AG04449 (cell line): ENCODE data around the gene MRTO4.

Experiments
- CTCF ChIA-PET: fragments of 350-600 bp; formaldehyde crosslinking; extraction: SDS; loops from one replicate; lab custom pipeline; 2021; ENCODE audit warnings: antibody characterized with exemption; lab: Yijun Ruan, JAX
- POLR2A ChIA-PET: fragments of 400-600, 350-600 bp; formaldehyde crosslinking; extraction: SDS; loops from one replicate; lab custom pipeline; 2020; ENCODE audit warnings: antibody characterized with exemption, inconsistent platforms; lab: Yijun Ruan, JAX
- DNase-seq: peaks from one replicate; pipeline ENCODE4 v3.0.0-alpha.2; 2010; ENCODE audit warnings: low read depth, low spot score
- H3K4me3 ChIP-seq: 2 replicates; pipeline ENCODE4 v1.5.1; 2011; ENCODE audit warnings: low read depth, mild to moderate bottlenecking, control low read depth, low read length
- TF ChIP-seq, protein P1 (sequence below): IDR thresholded peaks from one replicate; pipeline ENCODE4 v1.5.1; 2011; ENCODE audit warnings: mild to moderate bottlenecking, moderate library complexity, low read length, control low read depth, inconsistent platforms; ENCODE audit not compliant: insufficient read depth; ENCODE audit errors: missing control alignments

Gene MRTO4

DNA sequence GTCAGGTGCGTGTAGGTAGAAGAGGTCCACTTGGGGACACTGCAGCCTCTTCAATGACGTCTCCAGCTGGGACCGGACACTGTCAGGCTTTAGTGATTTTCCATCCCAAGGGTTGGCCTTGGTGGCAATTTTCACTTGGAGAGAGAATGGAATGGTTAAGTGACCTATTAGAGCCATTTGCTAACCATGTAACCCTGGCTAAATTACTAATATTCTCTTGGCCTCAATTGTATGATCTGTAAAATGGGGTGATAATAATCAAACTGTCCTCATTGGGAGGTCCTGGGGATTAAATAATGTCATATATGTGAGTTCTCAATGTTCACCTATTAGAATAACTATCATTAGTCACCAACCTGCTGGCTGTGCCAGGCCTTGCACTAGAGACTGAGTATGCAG, 56.9 kb downstream of the MRTO4 start:
- ChIA-PET CTCF (no interaction called here), POLR2A (no interaction called here)
- no peak overlapping the region for H3K4me3 ChIP-seq
- DNase-seq: no peak
- TF ChIP-seq, protein P1, sequence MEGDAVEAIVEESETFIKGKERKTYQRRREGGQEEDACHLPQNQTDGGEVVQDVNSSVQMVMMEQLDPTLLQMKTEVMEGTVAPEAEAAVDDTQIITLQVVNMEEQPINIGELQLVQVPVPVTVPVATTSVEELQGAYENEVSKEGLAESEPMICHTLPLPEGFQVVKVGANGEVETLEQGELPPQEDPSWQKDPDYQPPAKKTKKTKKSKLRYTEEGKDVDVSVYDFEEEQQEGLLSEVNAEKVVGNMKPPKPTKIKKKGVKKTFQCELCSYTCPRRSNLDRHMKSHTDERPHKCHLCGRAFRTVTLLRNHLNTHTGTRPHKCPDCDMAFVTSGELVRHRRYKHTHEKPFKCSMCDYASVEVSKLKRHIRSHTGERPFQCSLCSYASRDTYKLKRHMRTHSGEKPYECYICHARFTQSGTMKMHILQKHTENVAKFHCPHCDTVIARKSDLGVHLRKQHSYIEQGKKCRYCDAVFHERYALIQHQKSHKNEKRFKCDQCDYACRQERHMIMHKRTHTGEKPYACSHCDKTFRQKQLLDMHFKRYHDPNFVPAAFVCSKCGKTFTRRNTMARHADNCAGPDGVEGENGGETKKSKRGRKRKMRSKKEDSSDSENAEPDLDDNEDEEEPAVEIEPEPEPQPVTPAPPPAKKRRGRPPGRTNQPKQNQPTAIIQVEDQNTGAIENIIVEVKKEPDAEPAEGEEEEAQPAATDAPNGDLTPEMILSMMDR: no peak

DNA sequence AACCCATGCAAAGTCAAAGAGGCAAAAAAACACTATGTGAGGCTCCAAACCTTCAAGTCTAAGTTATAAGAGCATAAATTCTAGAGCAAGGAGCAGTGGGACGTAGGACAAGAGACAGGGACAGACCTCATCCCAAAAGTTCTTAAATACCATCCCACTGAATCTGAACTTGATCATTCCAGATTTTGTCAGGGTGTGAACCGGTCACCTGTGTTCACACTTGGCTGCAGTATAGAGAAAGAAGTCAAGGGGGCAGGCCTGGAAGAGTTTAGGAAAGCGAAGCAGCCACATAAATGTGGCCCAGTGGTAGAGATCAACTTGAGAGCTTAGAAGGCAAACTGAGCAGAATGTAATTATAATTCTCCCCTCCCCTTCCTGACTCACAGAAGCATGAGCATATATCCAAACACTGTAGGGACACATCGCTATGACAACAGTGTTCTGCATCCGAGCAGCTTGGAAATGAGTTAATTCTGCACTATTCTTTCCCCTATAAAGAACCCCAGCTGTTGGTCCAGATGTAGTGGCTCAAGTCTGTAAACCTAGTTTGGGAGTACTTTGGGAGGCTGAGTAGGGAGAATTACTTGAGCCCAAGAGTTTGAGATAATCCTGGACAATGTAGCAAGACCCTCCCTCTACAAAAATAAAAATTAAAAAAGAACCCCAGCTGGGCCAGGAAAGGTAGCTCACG, 57.7 kb downstream of the MRTO4 start:
- ChIA-PET CTCF (interaction anchor here (1.3 to 1.9 kb wide), 2 partner anchors 342 to 345 kb away, joined by 4 to 6 read pairs; no protein-coding TSS in a partner anchor), POLR2A (interaction anchor here (0.5 to 1.1 kb wide), 3 partner anchors 48 to 135 kb away, joined by 3 read pairs; partner anchors contain the start of genes EMC1 and MRTO4)
- no peak for DNase-seq
- TF ChIP-seq, protein P1: no peak
- H3K4me3 ChIP-seq: no peak overlapping the region
